ENCODE results near the gene ERBIN. TPM values are rescaled to one million over a fixed set of nuclear protein-coding genes. Genes with fewer than 3 reads are reported as not detected.

Gene ERBIN
- polyA plus RNA-seq, 1 of the 3 experiments (the other 2 are of a cell fraction) = 10.3 TPM

- TF ChIP-seq ZBTB33 (IDR thresholded peaks at IDR 0.05; ENCODE audit: borderline replicate concordance, low read depth) (no peak), SIN3A (IDR thresholded peaks at IDR 0.05; ENCODE audit: borderline replicate concordance, low read depth, low read length) (no peak)
- TF ChIP-seq, protein P1, sequence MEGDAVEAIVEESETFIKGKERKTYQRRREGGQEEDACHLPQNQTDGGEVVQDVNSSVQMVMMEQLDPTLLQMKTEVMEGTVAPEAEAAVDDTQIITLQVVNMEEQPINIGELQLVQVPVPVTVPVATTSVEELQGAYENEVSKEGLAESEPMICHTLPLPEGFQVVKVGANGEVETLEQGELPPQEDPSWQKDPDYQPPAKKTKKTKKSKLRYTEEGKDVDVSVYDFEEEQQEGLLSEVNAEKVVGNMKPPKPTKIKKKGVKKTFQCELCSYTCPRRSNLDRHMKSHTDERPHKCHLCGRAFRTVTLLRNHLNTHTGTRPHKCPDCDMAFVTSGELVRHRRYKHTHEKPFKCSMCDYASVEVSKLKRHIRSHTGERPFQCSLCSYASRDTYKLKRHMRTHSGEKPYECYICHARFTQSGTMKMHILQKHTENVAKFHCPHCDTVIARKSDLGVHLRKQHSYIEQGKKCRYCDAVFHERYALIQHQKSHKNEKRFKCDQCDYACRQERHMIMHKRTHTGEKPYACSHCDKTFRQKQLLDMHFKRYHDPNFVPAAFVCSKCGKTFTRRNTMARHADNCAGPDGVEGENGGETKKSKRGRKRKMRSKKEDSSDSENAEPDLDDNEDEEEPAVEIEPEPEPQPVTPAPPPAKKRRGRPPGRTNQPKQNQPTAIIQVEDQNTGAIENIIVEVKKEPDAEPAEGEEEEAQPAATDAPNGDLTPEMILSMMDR (IDR thresholded peaks at IDR 0.05) = no peak
Observed at GRCh38 chr5:66129144-66129543, 202.8 kb downstream of the ERBIN start (continued).

GRCh38 chr5:66130493-66130892, 204.1 kb downstream of the ERBIN start:
- no peaks in the 10 kb centered on the region for H4K20me1 ChIP-seq (ENCODE audit: insufficient read depth)
- CTCF ChIA-PET = no interaction called here
- H3K79me2 ChIP-seq (ENCODE audit: insufficient read depth) = no peaks in the 10 kb centered on the region
- H2AFZ ChIP-seq (ENCODE audit: low read depth) = no peak overlapping the region
- H3K36me3 ChIP-seq (replicated peaks in 1 of 2; ENCODE audit: control insufficient read depth in 1 of 2, insufficient read depth in 2 of 2, low read length in 1 of 2) = no peaks in the 10 kb centered on the region
- no peaks in the 10 kb centered on the region; the same call in 1 of the 2 replicates for H3K9me3 ChIP-seq
- no peaks in the 10 kb centered on the region for H3F3A ChIP-seq (replicated peaks; ENCODE audit: insufficient read depth)
- WGBS (ENCODE audit: low lambda C conversion rate) = 94% methylated on average over 1 of the region's 1 CpG
- no peak overlapping the region for H3K4me3 ChIP-seq (ENCODE audit: low read depth in 2 of 2, low read length in 1 of 2)
- no peak for DNase-seq
- no peak overlapping the region for H3K4me2 ChIP-seq
- no peaks in the 10 kb centered on the region for H3K27me3 ChIP-seq (ENCODE audit: insufficient read depth)
- H3K9ac ChIP-seq = no peak overlapping the region
- no peak overlapping the region for H3K27ac ChIP-seq (ENCODE audit: low read depth in 2 of 2, low read length in 1 of 2)
- TF ChIP-seq PBX3 (IDR thresholded peaks at IDR 0.05) (no peak), TEAD4 (IDR thresholded peaks at IDR 0.05; ENCODE audit: borderline replicate concordance, insufficient read depth) (no peak), FOSL2 (IDR thresholded peaks at IDR 0.05; ENCODE audit: borderline replicate concordance, low read depth) (no peak), POLR2AphosphoS5 (IDR thresholded peaks at IDR 0.05; ENCODE audit: low read depth, low read length) (no peak), YY1 (IDR thresholded peaks at IDR 0.05; ENCODE audit: low read depth) (no peak), TCF12 (IDR thresholded peaks at IDR 0.05) (no peak), CHD2 (IDR thresholded peaks at IDR 0.05; ENCODE audit: low read length, partially characterized antibody) (no peak), NFIC (IDR thresholded peaks at IDR 0.05; ENCODE audit: borderline replicate concordance) (no peak), ZBTB33 (IDR thresholded peaks at IDR 0.05; ENCODE audit: borderline replicate concordance, low read depth) (no peak), RAD21 (IDR thresholded peaks at IDR 0.05; ENCODE audit: low read length) (no peak), SMC3 (IDR thresholded peaks at IDR 0.05; ENCODE audit: low read depth, low read length) (no peak), GATA2 (CRISPR knock-in tag; IDR thresholded peaks at IDR 0.05) (no peak)
- H3K4me1 ChIP-seq (ENCODE audit: control insufficient read depth in 1 of 2, insufficient read depth in 2 of 2, low read depth in 1 of 2, low read length in 1 of 2) = no peaks in the 10 kb centered on the region; a peak in 1 of 4 replicates
- no peaks in the 10 kb centered on the region for H3K9me2 ChIP-seq
- POLR2A ChIA-PET = no interaction called here

Small RNA genes lying within 50 kb of the gene (small RNA-seq; reads per million reads assigned to genes)
- gene RF00598 = 0 reads per million in 7 experiments

Other genes starting within 250 kb of the ERBIN start
- 3.5 and 4.9 TPM in 2 replicates for gene SGTB, start 204.5 kb upstream of the ERBIN start, polyA plus RNA-seq (2012; rRNA removed)
- 17.1 and 20.0 TPM in 2 replicates for gene NLN, start 204.4 kb upstream of the ERBIN start, polyA plus RNA-seq (2012; rRNA removed)
- gene SREK1, start 217.7 kb downstream of the ERBIN start, polyA plus RNA-seq (2012; rRNA removed) = 17.5 and 23.1 TPM in 2 replicates

Data from SK-N-SH (cell line).